HG03135 (cell line): Measurements from ENCODE around the gene PTGS1.
"Not testable (repeated sequence)": the region's sequence is repeated elsewhere in the genome, so short reads cannot be mapped to it uniquely, and the experiment has no call there.

Experiments
- ATAC-seq: cut with Tn5 transposase; IDR thresholded peaks from one replicate; pipeline ENCODE4 v1.9.1; 2021; ENCODE audit warnings: mild to moderate bottlenecking, moderate library complexity; ENCODE audit not compliant: unreplicated experiment

PTGS1 gene

DNA sequence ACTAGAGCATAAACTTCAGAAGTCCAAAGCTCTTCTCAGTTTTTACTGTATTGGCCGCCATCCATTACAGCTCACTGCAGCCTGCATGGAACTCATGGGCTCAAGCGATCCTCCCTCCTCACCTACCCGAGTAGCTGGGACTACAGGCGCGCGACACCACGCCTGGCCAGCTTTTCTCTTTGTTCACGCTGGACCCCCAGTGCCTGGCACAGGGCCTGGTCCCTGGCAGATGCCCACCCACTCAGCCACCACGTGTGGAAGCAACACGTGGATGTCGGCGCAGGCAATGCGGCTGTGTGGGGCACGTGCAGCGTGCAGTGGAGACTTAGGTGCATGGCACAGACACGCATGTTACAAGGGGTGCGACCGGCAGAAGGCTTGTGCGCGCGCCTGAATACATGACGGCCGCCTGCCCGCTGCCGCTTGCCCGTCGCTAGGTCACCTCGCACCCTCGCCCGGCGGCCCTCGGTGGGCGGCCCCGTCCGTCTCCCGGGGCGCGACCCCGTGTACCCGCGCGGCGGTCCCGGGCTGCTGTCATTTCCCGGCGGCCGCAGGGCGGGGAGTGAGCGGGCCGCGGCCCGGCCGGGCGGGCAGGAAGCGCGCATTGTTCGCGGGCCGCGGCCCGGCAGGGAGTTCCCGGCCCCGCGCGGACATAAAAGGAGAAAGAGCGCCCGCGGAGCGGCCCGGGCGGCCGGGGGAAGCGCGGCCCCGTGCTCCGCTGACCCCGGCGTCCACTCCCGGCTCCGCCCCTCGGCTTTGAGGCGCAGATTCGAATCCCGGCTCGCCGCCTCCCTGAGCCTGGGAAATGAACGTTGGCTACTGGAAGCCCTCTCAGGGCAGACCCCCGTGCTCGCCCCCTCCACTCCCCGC is 24.1 kb upstream of the PTGS1 start:
- ATAC-seq = no peak

DNA sequence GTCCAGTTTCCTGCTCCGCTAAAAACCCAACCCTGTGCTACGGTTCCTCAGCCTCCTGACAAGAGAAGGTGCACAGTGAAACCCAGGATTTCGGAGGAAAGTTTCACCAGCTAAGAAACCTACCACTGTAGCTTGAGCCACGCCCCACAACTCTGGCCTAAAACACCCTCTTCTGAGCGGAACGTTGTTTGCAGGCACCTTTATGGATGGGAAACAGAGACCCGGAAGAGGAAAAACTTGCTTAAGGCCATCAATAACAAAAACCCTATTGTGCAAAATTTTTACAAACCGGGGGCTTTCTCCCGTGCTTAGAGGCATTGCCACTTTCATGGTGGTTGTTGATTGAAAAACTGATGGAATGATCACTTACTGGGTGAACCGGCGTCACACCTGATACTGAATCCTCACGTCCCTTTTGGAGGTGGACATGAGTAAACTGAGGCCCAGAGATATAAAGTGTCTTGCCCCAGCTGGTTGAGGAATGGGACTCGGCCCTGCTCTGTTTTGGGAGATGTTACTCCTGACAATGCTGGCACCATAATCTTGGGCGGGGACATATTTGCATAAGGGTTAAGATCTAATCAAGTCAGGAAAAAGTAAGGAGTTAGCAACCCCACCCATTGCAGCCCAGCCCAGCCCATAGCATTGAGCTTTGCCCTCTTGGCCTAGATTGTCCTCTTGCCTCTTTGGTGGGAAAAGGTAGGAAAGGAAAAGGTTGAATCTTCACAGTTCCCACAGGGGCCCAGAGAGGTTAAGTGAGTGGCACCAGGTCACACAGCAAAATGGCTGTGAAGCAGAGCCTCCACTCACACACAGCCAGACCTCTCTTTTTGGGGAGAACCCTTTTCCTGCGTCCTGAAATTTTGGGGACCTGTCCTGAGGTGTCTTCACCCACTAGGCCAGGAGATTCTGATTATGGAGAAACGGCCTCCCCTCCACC is 23.2 kb upstream of the PTGS1 start:
- ATAC-seq = no peak

GRCh38 chr9:122348288-122348777 is 22.5 kb upstream of the PTGS1 start:
- no peak for ATAC-seq

GRCh38 chr9:122348791-122349190 is 22.0 kb upstream of the PTGS1 start:
- no peak for ATAC-seq

GRCh38 chr9:122349201-122349600 is 21.6 kb upstream of the PTGS1 start:
- ATAC-seq = no peak

DNA sequence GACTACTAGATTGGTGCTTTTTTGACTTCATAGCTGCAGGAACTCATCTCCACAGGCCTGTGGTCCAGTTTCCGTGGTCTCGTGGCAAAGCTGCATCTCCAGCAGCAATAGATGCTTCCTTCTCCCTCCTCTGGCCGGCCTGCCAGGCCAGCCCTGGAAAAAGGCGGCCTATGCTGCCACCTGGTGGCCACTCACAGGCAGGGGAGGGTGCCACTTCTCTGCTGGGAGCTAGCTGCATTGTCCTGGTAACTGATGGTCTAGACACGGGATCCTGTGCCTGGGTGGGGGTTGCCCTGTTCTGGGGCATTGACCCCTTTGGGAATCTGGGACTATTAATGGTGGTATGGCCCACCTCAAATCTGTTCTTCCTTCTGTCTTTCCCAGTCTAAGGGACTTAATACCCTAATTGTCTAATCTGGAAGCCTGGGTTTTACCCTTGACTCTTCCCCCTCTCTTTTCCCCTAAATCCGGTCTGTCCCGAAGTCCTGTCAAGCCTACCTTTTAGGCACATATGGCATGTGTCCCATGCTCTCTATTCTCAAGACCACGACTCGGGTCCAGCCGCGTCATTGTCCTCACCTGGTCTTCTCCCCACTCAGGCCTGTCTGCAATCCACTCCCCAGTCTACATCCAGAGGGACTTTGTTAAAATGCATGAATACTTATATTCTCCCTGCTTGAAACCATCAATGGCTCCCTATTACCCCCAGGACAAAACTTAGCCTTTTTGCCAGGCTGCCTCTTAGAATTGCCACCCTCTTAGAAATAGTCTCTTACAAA is 20.1 kb upstream of the PTGS1 start:
- ATAC-seq = no peak

GRCh38 chr9:122354536-122355199 is 16.2 kb upstream of the PTGS1 start:
- ATAC-seq = no peak

GRCh38 chr9:122355336-122355875 is 15.4 kb upstream of the PTGS1 start:
- no peak for ATAC-seq

DNA sequence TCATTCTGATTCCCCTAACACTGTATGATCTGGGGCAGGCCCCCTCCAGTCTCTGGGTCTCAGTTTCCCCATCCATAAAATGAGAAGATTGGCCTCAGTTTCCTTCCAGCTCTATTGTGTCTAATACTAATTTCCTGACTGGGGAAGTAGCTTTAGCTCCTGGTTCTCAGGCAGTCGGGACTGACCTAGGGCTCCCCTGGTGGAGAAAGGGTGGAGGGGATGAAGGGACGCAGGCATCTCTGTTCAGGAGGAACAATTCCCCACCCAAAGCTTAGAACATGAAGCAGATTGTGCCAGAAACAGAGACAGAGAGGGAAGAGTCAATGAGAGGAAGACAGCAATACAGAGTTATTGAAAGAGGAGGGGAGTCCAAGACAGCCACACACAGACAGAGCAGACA is 14.2 kb upstream of the PTGS1 start:
- no peak for ATAC-seq

DNA sequence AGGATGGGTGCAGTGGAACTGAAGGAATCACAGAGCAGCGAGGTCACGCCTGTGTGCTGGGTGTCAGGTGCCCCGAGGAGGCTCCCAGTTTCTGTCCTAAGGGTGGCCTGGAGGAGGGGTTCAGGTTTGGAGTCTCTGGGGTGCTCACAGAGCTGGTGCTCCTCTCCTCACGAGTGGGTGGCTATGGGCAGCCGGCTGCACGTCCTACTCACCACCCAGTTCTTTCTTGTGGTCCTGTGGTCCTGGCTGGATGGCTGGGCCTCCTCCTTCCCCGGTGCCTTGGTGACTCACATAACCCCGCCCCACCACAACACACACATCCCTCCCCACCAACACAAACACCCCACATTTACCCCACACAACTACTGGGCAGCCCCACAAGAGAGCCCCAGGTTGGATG is 9.9 kb upstream of the PTGS1 start:
- ATAC-seq = no peak

DNA sequence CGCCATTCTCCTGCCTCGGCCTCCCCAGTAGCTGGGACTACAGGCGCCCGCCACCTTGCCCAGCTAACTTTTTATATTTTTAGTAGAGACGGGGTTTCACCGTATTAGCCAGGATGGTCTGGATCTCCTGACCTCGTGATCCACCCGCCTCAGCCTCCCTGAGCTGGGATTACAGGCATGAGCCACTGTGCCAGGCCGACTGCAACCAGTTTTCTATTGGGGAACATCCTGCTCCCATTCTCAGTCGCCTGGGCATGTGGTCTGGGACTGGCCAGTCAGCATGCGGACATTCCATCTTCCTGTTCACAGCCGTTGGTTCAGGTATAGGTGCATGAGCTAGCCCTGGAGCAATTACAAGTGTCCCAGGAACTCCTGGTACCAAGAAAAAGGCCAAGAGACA is 7.7 kb upstream of the PTGS1 start:
- ATAC-seq = not testable (repeated sequence)

DNA sequence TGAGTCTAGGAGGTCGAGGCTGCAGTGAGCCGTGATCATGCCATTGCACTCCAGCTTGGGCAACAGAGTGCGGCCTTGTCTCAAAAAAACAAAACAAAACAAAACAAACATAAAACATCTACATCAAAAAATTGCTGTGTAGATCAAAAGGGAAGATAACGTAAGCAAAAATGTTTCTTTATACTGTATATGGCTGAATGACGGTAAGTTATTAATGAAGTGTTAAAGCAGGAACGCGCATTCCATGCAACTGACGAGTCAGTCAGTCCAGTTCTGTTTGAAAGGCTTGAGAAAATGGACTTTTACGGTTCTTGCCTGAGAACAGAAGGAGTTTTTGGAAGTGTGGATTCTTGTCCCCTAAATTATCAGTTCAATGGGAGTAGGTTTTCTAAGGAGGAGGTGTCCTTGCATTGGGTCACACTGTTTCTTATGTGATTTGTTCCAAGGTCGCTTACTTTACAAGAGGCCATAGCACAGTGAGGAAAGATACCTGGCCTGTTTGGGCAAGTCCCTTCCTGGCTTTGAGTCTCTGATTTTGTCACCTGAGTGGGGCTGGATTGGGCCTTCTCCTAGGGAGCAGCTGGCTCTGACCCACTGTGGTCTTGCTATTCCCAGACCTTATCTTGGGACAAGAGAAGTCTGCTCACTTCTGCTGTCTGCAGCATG is 6.6 kb upstream of the PTGS1 start:
- ATAC-seq = no peak

DNA sequence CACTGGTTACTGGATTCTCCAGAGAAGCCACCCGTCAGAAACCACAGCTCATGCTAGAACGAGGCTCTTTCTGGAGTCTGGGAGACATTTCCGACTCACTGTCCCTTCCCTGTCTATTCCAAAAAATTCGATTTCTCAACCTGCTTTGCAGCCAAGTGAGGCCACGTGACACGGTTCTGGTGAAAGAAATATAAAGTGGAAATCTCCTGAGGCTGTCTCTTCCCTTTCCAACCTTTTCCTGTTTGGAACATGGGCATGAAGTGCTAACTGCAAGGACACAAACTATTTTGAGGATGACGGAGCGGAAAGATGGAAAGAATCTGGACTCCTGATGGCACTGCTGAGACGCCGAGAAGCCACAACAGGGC is 6.1 kb upstream of the PTGS1 start:
- no peak for ATAC-seq

- no peak for ATAC-seq
Measured at GRCh38 chr9:122366074-122366660, 4.7 kb upstream of the PTGS1 start.

GRCh38 chr9:122367065-122367464 is 3.8 kb upstream of the PTGS1 start:
- ATAC-seq = no peak

GRCh38 chr9:122367774-122368460 is 2.9 kb upstream of the PTGS1 start:
- no peak for ATAC-seq

DNA sequence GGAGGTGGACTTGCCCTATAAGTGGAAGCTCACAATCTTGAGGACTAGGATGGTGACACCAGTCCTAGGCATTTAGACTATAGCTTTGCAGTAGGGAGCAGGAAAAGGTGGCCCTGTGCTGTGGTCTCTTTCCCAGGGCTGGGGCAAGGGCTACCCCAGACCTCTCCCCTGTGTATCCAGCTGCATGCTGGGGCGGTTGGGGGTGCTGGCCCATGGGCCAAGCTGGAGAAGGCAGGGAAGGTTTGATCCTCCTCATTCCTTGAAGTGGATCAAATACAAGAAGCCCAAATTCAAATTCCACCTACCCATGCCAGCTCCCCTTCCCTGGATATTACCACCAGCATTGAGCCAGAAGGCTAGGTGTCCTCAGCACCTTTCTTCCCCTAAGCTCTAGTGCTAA is 2.2 kb upstream of the PTGS1 start:
- no peak for ATAC-seq

DNA sequence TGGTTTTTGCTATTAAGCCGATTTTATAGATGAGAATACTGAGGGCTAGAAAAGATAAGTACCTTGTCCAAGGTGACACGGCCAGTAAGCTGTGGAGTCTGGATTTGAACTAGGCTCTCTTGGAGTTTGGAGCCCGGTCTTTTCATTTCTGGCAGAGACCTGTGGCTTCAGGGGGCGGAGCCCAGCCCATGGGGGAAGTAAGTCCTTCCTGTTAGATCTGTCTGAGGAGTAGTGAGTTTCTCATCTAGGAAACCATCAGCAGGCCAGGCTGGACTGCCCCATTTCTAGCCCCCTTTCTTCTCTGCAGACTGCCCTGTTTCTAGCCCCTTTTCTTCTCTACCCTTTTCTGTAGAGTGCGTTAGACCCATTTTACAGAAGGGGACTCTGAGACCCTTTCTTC is 521 bp upstream of the PTGS1 start:
- ATAC-seq = peak; percentile 26

GRCh38 chr9:122371846-122372245 is 1.0 kb downstream of the PTGS1 start:
- ATAC-seq = no peak
